Parathyroid adenoma (tissue), 2 donors: ENCODE data around the gene ZFHX3.

Experiments used
- H2AFZ ChIP-seq: fragments of 300-600 bp; sonication (generic); one replicate; pipeline ENCODE4 v1.7.0; 2017; ENCODE audit warnings: antibody characterized with exemption, mild to moderate bottlenecking
- H3K27ac ChIP-seq: fragments of 300-600 bp; sonication (generic); one replicate; pipeline ENCODE4 v1.7.0; 2017
- H3K27me3 ChIP-seq: fragments of 300-600 bp; sonication (generic); one replicate; pipeline ENCODE4 v1.7.0; 2017; ENCODE audit warnings: low read length; ENCODE audit not compliant: control insufficient read depth, insufficient read depth
- H3K36me3 ChIP-seq: fragments of 300-600 bp; sonication (generic); one replicate; pipeline ENCODE4 v1.7.0; 2017; ENCODE audit warnings: low read length; ENCODE audit not compliant: control insufficient read depth, insufficient read depth
- H3K4me1 ChIP-seq: fragments of 300-600 bp; sonication (generic); one replicate; pipeline ENCODE4 v1.7.0; 2017; ENCODE audit warnings: control low read depth
- H3K4me2 ChIP-seq: fragments of 300-600 bp; sonication (generic); one replicate; pipeline ENCODE4 v1.7.0; 2017; ENCODE audit warnings: low read length
- H3K4me3 ChIP-seq: fragments of 300-600 bp; sonication (generic); one replicate; pipeline ENCODE4 v1.7.0; 2017; ENCODE audit warnings: low read depth, low read length
- H3K79me2 ChIP-seq: fragments of 300-600 bp; sonication (generic); one replicate; pipeline ENCODE4 v1.7.0; 2017; ENCODE audit warnings: control low read depth
- H3K9ac ChIP-seq: fragments of 300-600 bp; sonication (generic); one replicate; pipeline ENCODE4 v1.7.0; 2017; ENCODE audit warnings: mild to moderate bottlenecking
- H3K9me3 ChIP-seq: fragments of 300-600 bp; sonication (generic); one replicate; pipeline ENCODE4 v1.7.0; 2017; ENCODE audit warnings: low read length; ENCODE audit not compliant: control insufficient read depth
- CTCF ChIP-seq: fragments of 300-600 bp; sonication (generic); IDR thresholded peaks from one replicate; pipeline ENCODE4 v1.7.0; 2017; ENCODE audit warnings: antibody characterized with exemption, mild to moderate bottlenecking
- donor health status: primary hyperparathyroidism.

Gene ZFHX3

GRCh38 chr16:73068541-73069401 lies 20.8 kb upstream of the ZFHX3 start:
- peak overlapping the region; percentile 13 for H3K4me2 ChIP-seq
- TF ChIP-seq CTCF: no peak
- no peak overlapping the region for H3K9ac ChIP-seq
- no peaks in the 10 kb centered on the region for H3K36me3 ChIP-seq
- H3K9me3 ChIP-seq: no peaks in the 10 kb centered on the region
- H3K27ac ChIP-seq: peak overlapping the region; percentile 75
- H3K4me1 ChIP-seq: peaks cover 30% of the 10 kb centered on the region
- no peak overlapping the region for H3K4me3 ChIP-seq
- no peaks in the 10 kb centered on the region for H3K79me2 ChIP-seq
- H2AFZ ChIP-seq: peak overlapping the region; percentile 43
- peaks cover 6% of the 10 kb centered on the region for H3K27me3 ChIP-seq

- Histone ChIP-seq H3K4me2 (no peak overlapping the region), H3K27me3 (peaks cover 12% of the 10 kb centered on the region), H3K27ac (peak overlapping the region; percentile 75), H3K9me3 (no peaks in the 10 kb centered on the region), H3K4me3 (no peak overlapping the region), H3K36me3 (no peaks in the 10 kb centered on the region), H3K79me2 (no peaks in the 10 kb centered on the region), H2AFZ (no peak overlapping the region), H3K4me1 (peaks cover 30% of the 10 kb centered on the region), H3K9ac (no peak overlapping the region)
- no peak for TF ChIP-seq CTCF
Measured at GRCh38 chr16:73067671-73068540, 20.0 kb upstream of the ZFHX3 start.

GRCh38 chr16:73066927-73067670 lies 19.2 kb upstream of the ZFHX3 start:
- no peaks in the 10 kb centered on the region for H3K36me3 ChIP-seq
- no peak overlapping the region for H3K27ac ChIP-seq
- no peak overlapping the region for H3K4me2 ChIP-seq
- TF ChIP-seq CTCF: no peak
- no peaks in the 10 kb centered on the region for H3K9me3 ChIP-seq
- no peak overlapping the region for H3K4me3 ChIP-seq
- peaks cover 30% of the 10 kb centered on the region for H3K4me1 ChIP-seq
- peak overlapping the region; percentile 5 for H2AFZ ChIP-seq
- H3K79me2 ChIP-seq: peaks cover 3% of the 10 kb centered on the region
- H3K9ac ChIP-seq: no peak overlapping the region
- H3K27me3 ChIP-seq: peaks cover 13% of the 10 kb centered on the region

- Histone ChIP-seq H3K4me2 (no peak overlapping the region), H3K4me3 (no peak overlapping the region), H2AFZ (peak overlapping the region; percentile 5), H3K27ac (no peak overlapping the region), H3K36me3 (no peaks in the 10 kb centered on the region), H3K27me3 (peaks cover 13% of the 10 kb centered on the region), H3K4me1 (peaks cover 28% of the 10 kb centered on the region), H3K9me3 (no peaks in the 10 kb centered on the region), H3K79me2 (peaks cover 5% of the 10 kb centered on the region), H3K9ac (no peak overlapping the region)
- TF ChIP-seq CTCF: no peak
Measured at GRCh38 chr16:73066331-73066926, 18.5 kb upstream of the ZFHX3 start.
